GM12878 (cell line): ENCODE measurements around the gene SPTBN1. TPM values are rescaled to one million over a fixed set of nuclear protein-coding genes. Genes with fewer than 3 reads are reported as not detected.

Experiments
- ASH2L ChIP-seq: fragments of 300-600, 200-600 bp; sonication (generic); IDR thresholded peaks from 2 replicates; pipeline ENCODE4 v1.6.1; 2017; ENCODE audit warnings: low read depth, mild to moderate bottlenecking, borderline replicate concordance
- BCL11A ChIP-seq: IDR thresholded peaks from 2 replicates; pipeline ENCODE4 v1.6.1; 2011; ENCODE audit warnings: low read depth, low read length
- CEBPZ ChIP-seq: fragments of 150-350 bp; IDR thresholded peaks from 2 replicates; pipeline ENCODE4 v1.6.1; 2016; ENCODE audit warnings: low read depth, low read length
- CHD2 ChIP-seq: IDR thresholded peaks from 2 replicates; pipeline ENCODE4 v1.6.1; 2011; ENCODE audit warnings: low read depth, low read length, improper control_type of control experiment, borderline replicate concordance
- CREM ChIP-seq: IDR thresholded peaks from 2 replicates; pipeline ENCODE4 v1.6.1; 2014; ENCODE audit warnings: antibody characterized with exemption, low read depth
- EP300 ChIP-seq, 2 experiments: fragments of 150-350 bp in 1 of 2; IDR thresholded peaks; 2 replicates each; pipeline ENCODE4 v1.6.1; 2011 to 2012; ENCODE audit warnings: low read depth in 2 of 2, low read length in 2 of 2, borderline replicate concordance in 1 of 2, improper control_type of control experiment in 1 of 2, inconsistent platforms in 1 of 2; ENCODE audit not compliant: control insufficient read depth in 1 of 2
- ETV6 ChIP-seq, 2 experiments: fragments of 450-650 bp in 1 of 2; IDR thresholded peaks in 1 of 2; conservative IDR thresholded peaks in 1 of 2; 2 replicates each; pipeline ENCODE4 v1.6.1; 2014; ENCODE audit warnings: antibody characterized with exemption in 1 of 2, borderline replicate concordance in 1 of 2, low read depth in 1 of 2, mild to moderate bottlenecking in 1 of 2, moderate library complexity in 1 of 2
- HDAC6 ChIP-seq: fragments of 200-600 bp; sonication (generic); IDR thresholded peaks from one replicate; pipeline ENCODE4 v1.8.0; 2017; ENCODE audit warnings: antibody characterized with exemption; ENCODE audit not compliant: unreplicated experiment
- KDM1A ChIP-seq: fragments of 200-600 bp; sonication (generic); IDR thresholded peaks from 2 replicates; pipeline ENCODE4 v1.6.1; 2016; ENCODE audit warnings: borderline replicate concordance
- MLLT1 ChIP-seq: fragments of 450-650 bp; IDR thresholded peaks from 2 replicates; pipeline ENCODE4 v1.6.1; 2016; ENCODE audit warnings: mild to moderate bottlenecking
- NFXL1 ChIP-seq: fragments of 450-650 bp; IDR thresholded peaks from 2 replicates; pipeline ENCODE4 v1.6.1; 2017; ENCODE audit warnings: antibody characterized with exemption, mild to moderate bottlenecking, borderline replicate concordance
- POLR2AphosphoS5 ChIP-seq: IDR thresholded peaks from 2 replicates; pipeline ENCODE4 v1.6.1; 2011; ENCODE audit warnings: mild to moderate bottlenecking, low read length, inconsistent platforms
- RAD21 ChIP-seq: IDR thresholded peaks from 2 replicates; pipeline ENCODE4 v1.6.1; 2011; ENCODE audit warnings: mild to moderate bottlenecking, low read depth, low read length, moderate library complexity; ENCODE audit not compliant: insufficient read depth
- RBBP5 ChIP-seq: fragments of 200-600 bp; sonication (generic); conservative IDR thresholded peaks from 2 replicates; pipeline ENCODE4 v1.6.1; 2016
- RFX5 ChIP-seq: IDR thresholded peaks from 2 replicates; pipeline ENCODE4 v1.6.1; 2011; ENCODE audit warnings: low read depth, low read length, improper control_type of control experiment
- SIX5 ChIP-seq: IDR thresholded peaks from 2 replicates; pipeline ENCODE4 v1.6.1; 2011; ENCODE audit warnings: mild to moderate bottlenecking, low read depth, low read length, moderate library complexity; ENCODE audit not compliant: severe bottlenecking
- SMC3 ChIP-seq: IDR thresholded peaks from 2 replicates; pipeline ENCODE4 v1.6.1; 2011; ENCODE audit warnings: low read length, improper control_type of control experiment, borderline replicate concordance
- STAT1 ChIP-seq: fragments of 450-650 bp; conservative IDR thresholded peaks from 2 replicates; pipeline ENCODE4 v1.6.1; 2014; ENCODE audit warnings: antibody characterized with exemption, mild to moderate bottlenecking
- TBL1XR1 ChIP-seq: IDR thresholded peaks from 2 replicates; pipeline ENCODE4 v1.6.1; 2012; ENCODE audit warnings: low read depth, low read length, improper control_type of control experiment
- ZNF217 ChIP-seq: fragments of 450-650 bp; IDR thresholded peaks from 2 replicates; pipeline ENCODE4 v1.6.1; 2017; ENCODE audit warnings: antibody characterized with exemption, mild to moderate bottlenecking
- ZNF687 ChIP-seq: fragments of 450-650 bp; IDR thresholded peaks from 2 replicates; pipeline ENCODE4 v1.6.1; 2017; ENCODE audit warnings: mild to moderate bottlenecking, moderate library complexity
- polyA plus RNA-seq, 11 experiments: library from polyadenylated mRNA; depleted of rRNA in 4 of 11; unstranded in 6 of 11; stranded (reverse) in 5 of 11; fragments of >200 nt; fragmentation: Nextera tagmentation in 4 of 11; fragmentation: Illumina TruSeq in 1 of 11; extraction: Ambion mirVana in 4 of 11; extraction: Trizol in 1 of 11; gene quantifications; 1 replicate in 1 of 11; 2 replicates in 10 of 11; pipeline versions ENCODE4 v1.2.1 to v1.2.3, GENCODE V29; 2011 to 2016; ENCODE audit warnings: inconsistent platforms in 2 of 11, missing spikeins in 2 of 11, low read depth in 1 of 11
- total RNA-seq, 4 experiments: library from RNA; depleted of rRNA in 3 of 4; stranded (reverse); fragments of >200 nt in 3 of 4; fragmentation: Illumina TruSeq in 1 of 4; extraction: Trizol in 1 of 4; gene quantifications; 2 replicates each; pipeline versions ENCODE4 v1.2.1 to v1.2.3, GENCODE V29; 2013 to 2021

Gene SPTBN1
- total and polyA plus RNA-seq, 10 of the 15 experiments (the other 5 are each of a cell fraction or from before 2014, with no cell fraction given): 20.6 to 154 (median 76.7) TPM

GRCh38 chr2:54560146-54560881 is 104.2 kb downstream of the SPTBN1 start (continued):
- TF ChIP-seq ASH2L: no peak
- TF ChIP-seq NFXL1: no peak
- TF ChIP-seq ZNF687: no peak; the same call in none of the 2 replicates
- TF ChIP-seq KDM1A: no peak
- peak; percentile 19 for TF ChIP-seq HDAC6
- peak; percentile 73; the same call in 1 of the 2 replicates for TF ChIP-seq ZNF217
- no peak for TF ChIP-seq STAT1
- peak in 1 of 2 experiments; percentile 82; a peak in 2 of 4 replicates for TF ChIP-seq EP300 (IDR thresholded peaks at IDR 0.05; ENCODE audit: borderline replicate concordance in 1 of 2, control insufficient read depth in 1 of 2, low read depth in 2 of 2, low read length in 2 of 2)
- TF ChIP-seq ETV6 (conservative IDR thresholded peaks at IDR 0.05 in 1 of 2, IDR thresholded peaks at IDR 0.05 in 1 of 2; ENCODE audit: borderline replicate concordance in 1 of 2, low read depth in 1 of 2): no peak; a peak in 1 of 4 replicates
- no peak for TF ChIP-seq RFX5
- peak; percentile 97 for TF ChIP-seq TBL1XR1
- no peak for TF ChIP-seq SIX5
- TF ChIP-seq POLR2AphosphoS5: peak; percentile 92
- no peak for TF ChIP-seq CEBPZ
- 0 out of 2 replicates have a peak, but pooled peaks have one; percentile 38 for TF ChIP-seq CREM
- no peak for TF ChIP-seq SMC3
- no peak for TF ChIP-seq CHD2
- peak; percentile 84 for TF ChIP-seq MLLT1
- no peak; the same call in 1 of the 2 replicates for TF ChIP-seq BCL11A
- no peak for TF ChIP-seq RBBP5
- peak; percentile 7; the same call in 1 of the 2 replicates for TF ChIP-seq RAD21
